22Rv1 (cell line): ENCODE measurements around the gene JAKMIP2.

Experiments
- H3K27ac ChIP-seq: fragments of 450-650 bp; 2 replicates; pipeline ENCODE4 v1.5.1; 2017
- CTCF ChIP-seq: fragments of 450-650 bp; IDR thresholded peaks from 2 replicates; pipeline ENCODE4 v1.5.1; 2017; ENCODE audit warnings: mild to moderate bottlenecking
- ZFX ChIP-seq: fragments of 450-650 bp; IDR thresholded peaks from 2 replicates; pipeline ENCODE4 v1.6.1; 2017; ENCODE audit warnings: antibody characterized with exemption, borderline replicate concordance

JAKMIP2 gene

GRCh38 chr5:147752666-147753290, 29.8 kb downstream of the JAKMIP2 start:
- H3K27ac ChIP-seq, result no peak overlapping the region
- TF ChIP-seq CTCF (no peak), ZFX (no peak)

- H3K27ac ChIP-seq, result no peak overlapping the region
- TF ChIP-seq CTCF (no peak), ZFX (no peak)
Observed at GRCh38 chr5:147752033-147752432, 30.5 kb downstream of the JAKMIP2 start.

GRCh38 chr5:147751156-147751830, 31.2 kb downstream of the JAKMIP2 start:
- H3K27ac ChIP-seq, result no peak overlapping the region
- TF ChIP-seq ZFX, result no peak
- TF ChIP-seq CTCF, result no peak

- H3K27ac ChIP-seq, result no peak overlapping the region
Observed at GRCh38 chr5:147750065-147750464, 32.5 kb downstream of the JAKMIP2 start.

GRCh38 chr5:147748590-147748989, 33.9 kb downstream of the JAKMIP2 start:
- peak overlapping the region; percentile 60 for H3K27ac ChIP-seq
- TF ChIP-seq CTCF (no peak), ZFX (no peak)

More at GRCh38 chr5:147750065-147750464, 32.5 kb downstream of the JAKMIP2 start:
- TF ChIP-seq ZFX (no peak), CTCF (no peak)

- no peak overlapping the region for H3K27ac ChIP-seq
- TF ChIP-seq CTCF, result no peak
- no peak for TF ChIP-seq ZFX
Observed at GRCh38 chr5:147746986-147747385, 35.5 kb downstream of the JAKMIP2 start.

GRCh38 chr5:147743678-147744374, 38.7 kb downstream of the JAKMIP2 start:
- H3K27ac ChIP-seq, result no peak overlapping the region
- no peak for TF ChIP-seq CTCF
- no peak for TF ChIP-seq ZFX
